ENCODE data around the gene SSBP3. TPM values are rescaled to one million over a fixed set of nuclear protein-coding genes. Genes with fewer than 3 reads are reported as not detected.

SSBP3 gene
- polyA plus RNA-seq, 1 experiment: 34.3 TPM

DNA sequence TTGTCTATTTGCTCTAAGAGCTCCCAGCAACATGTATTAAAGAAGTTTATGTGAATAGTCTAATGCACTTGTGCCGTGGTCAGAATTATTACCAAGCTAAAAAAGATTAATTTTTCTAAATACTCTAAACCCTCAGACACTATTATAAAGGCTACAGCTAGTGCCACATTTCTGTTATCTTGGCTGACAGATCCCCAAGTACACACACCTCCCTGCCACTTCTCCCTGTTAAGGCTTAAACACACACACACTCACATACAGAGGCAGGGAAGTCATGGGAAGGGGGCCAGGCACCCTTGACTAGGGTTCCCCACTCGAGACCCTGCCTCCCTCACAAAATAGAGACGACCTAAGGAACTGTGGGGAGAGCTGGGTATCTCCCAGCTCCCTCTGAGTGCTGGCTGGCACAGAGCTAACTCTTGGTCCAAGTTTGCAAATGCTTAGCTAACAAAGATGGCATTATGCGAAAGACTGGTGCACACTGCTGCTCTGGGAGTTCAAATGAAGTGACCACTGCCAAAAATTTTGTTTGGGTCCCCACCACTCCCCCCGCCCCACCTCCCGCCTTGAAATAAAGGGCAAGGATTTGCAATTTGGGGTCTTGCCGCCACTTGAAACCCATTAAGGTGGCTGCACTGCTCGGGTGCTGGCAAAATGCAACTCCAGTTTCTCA lies 9.8 kb downstream of the SSBP3 start:
- Histone ChIP-seq H3K9me3 (ENCODE audit: control insufficient read depth, insufficient read depth, low read length) (no peaks in the 10 kb centered on the region), H3K27ac (ENCODE audit: low read depth, low read length) (no peak overlapping the region), H3K4me3 (ENCODE audit: low read depth, low read length) (no peak overlapping the region), H3K27me3 (ENCODE audit: control insufficient read depth, insufficient read depth, low read length) (no peaks in the 10 kb centered on the region)
- DNase-seq (ENCODE audit: low read depth, low spot score): no peak
- ChIA-PET POLR2A (interaction anchor here (0.7 kb wide), 2 partner anchors 57 to 123 kb away, joined by 3 to 10 read pairs; no protein-coding TSS in a partner anchor), CTCF (interaction anchor here (0.6 kb wide), 1 partner anchor 161 kb away, joined by 4 read pairs; no protein-coding TSS in a partner anchor)
- TF ChIP-seq, protein P1, sequence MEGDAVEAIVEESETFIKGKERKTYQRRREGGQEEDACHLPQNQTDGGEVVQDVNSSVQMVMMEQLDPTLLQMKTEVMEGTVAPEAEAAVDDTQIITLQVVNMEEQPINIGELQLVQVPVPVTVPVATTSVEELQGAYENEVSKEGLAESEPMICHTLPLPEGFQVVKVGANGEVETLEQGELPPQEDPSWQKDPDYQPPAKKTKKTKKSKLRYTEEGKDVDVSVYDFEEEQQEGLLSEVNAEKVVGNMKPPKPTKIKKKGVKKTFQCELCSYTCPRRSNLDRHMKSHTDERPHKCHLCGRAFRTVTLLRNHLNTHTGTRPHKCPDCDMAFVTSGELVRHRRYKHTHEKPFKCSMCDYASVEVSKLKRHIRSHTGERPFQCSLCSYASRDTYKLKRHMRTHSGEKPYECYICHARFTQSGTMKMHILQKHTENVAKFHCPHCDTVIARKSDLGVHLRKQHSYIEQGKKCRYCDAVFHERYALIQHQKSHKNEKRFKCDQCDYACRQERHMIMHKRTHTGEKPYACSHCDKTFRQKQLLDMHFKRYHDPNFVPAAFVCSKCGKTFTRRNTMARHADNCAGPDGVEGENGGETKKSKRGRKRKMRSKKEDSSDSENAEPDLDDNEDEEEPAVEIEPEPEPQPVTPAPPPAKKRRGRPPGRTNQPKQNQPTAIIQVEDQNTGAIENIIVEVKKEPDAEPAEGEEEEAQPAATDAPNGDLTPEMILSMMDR (IDR thresholded peaks at IDR 0.05; ENCODE audit: low read depth, low read length): no peak

DNA sequence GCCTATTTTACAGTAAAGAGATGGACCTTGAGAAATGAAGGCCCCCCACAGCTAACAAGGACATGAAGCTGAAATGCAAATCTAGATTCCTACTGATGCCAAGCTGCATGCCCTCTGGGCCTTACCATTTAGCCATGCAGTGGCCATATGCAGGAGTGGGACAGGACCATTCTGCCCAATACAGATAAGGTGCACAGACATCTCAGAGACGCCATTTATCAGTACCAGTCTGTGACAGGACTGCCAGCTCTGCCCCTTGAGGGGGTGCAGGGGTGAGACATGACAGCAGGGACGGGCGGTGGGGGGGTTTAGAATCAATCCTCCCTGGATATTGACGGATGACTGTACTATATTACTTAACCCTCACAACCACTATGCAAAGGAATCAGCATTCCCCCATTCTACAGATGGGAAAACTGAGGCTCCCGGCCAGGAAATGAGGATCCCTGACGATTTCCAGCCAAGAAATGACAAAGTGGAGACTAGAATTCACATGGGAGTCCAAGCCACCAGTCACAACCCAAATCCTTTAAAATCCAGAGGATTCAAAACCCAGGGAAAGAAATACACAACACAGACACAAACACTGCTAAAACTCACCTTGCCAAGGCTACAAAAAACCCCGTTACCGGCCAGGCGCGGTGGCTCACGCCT lies 10.8 kb downstream of the SSBP3 start:
- ChIA-PET POLR2A (no interaction called here), CTCF (interaction anchor here (0.6 kb wide), 1 partner anchor 52 kb away, joined by 4 read pairs; no protein-coding TSS in a partner anchor)
- H3K9me3 ChIP-seq (ENCODE audit: control insufficient read depth, insufficient read depth, low read length): no peaks in the 10 kb centered on the region
- H3K4me3 ChIP-seq (ENCODE audit: low read depth, low read length): no peak overlapping the region
- DNase-seq (ENCODE audit: low read depth, low spot score): no peak
- TF ChIP-seq, protein P1 (IDR thresholded peaks at IDR 0.05; ENCODE audit: low read depth, low read length): no peak
- no peaks in the 10 kb centered on the region for H3K27me3 ChIP-seq (ENCODE audit: control insufficient read depth, insufficient read depth, low read length)
- no peak overlapping the region for H3K27ac ChIP-seq (ENCODE audit: low read depth, low read length)

DNA sequence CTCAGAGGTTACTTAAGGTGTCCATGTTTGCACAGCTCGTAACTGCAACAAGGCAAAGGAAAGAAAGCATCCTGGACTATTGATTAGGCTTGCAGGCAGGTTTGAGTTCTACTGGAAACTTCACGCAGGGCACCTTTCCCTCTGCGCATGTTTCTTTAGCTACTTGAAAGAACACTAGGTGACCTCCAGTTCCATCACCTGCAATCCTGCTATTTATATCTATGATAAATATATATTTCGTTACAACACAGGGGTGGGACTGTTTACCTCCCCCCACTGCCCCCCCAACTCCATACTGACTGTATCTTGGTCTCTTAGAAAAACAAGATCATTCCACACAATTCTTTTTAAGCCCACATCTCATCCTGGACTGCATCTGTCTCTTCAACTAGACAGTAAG lies 12.1 kb downstream of the SSBP3 start:
- DNase-seq (ENCODE audit: low read depth, low spot score): no peak
- POLR2A ChIA-PET: no interaction called here
- H3K9me3 ChIP-seq (ENCODE audit: control insufficient read depth, insufficient read depth, low read length): no peaks in the 10 kb centered on the region

DNA sequence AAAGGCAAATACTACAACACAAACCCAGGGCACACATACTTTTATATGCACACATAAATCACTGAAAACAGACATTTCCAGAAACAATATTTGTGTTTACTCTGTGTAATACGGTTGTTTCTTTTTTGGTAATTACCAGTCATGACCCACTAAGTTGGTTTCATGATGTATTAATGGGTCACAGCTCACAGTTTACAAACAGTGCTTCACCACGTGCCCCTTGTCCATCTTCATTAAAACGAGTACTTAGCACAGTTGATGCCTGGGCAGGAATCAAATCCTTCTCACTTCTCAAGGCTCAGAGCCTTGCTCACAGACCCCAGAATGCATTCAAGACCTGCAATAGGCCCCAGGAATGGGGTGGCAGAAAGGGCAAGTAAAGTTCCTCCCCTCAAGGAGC lies 13.8 kb downstream of the SSBP3 start:
- no peak overlapping the region for H3K4me3 ChIP-seq (ENCODE audit: low read depth, low read length)
- H3K9me3 ChIP-seq (ENCODE audit: control insufficient read depth, insufficient read depth, low read length): no peaks in the 10 kb centered on the region
- CTCF ChIA-PET: no interaction called here
- POLR2A ChIA-PET: no interaction called here
- DNase-seq (ENCODE audit: low read depth, low spot score): no peak
- no peak overlapping the region for H3K27ac ChIP-seq (ENCODE audit: low read depth, low read length)
- TF ChIP-seq, protein P1 (IDR thresholded peaks at IDR 0.05; ENCODE audit: low read depth, low read length): no peak
- H3K27me3 ChIP-seq (ENCODE audit: control insufficient read depth, insufficient read depth, low read length): no peaks in the 10 kb centered on the region

More for the DNA sequence above, 12.1 kb downstream of the SSBP3 start:
- CTCF ChIA-PET: interaction anchor here (0.6 kb wide), 1 partner anchor 376 kb away, joined by 3 read pairs; no protein-coding TSS in a partner anchor
- H3K4me3 ChIP-seq (ENCODE audit: low read depth, low read length): no peak overlapping the region
- H3K27ac ChIP-seq (ENCODE audit: low read depth, low read length): no peak overlapping the region
- TF ChIP-seq, protein P1 (IDR thresholded peaks at IDR 0.05; ENCODE audit: low read depth, low read length): no peak
- H3K27me3 ChIP-seq (ENCODE audit: control insufficient read depth, insufficient read depth, low read length): no peaks in the 10 kb centered on the region
